ENCODE results near the gene RTN4IP1. TPM values are rescaled to one million over a fixed set of nuclear protein-coding genes. Genes with fewer than 3 reads are reported as not detected.
A peak's percentile ranks its signal among the peaks of the same experiment; 100 is the strongest.

The RTN4IP1 gene
- total and polyA plus RNA-seq, 2 of the 13 experiments (the other 11 are each of a cell fraction or from before 2014, with no cell fraction given): 5.5 to 17.2 TPM

DNA sequence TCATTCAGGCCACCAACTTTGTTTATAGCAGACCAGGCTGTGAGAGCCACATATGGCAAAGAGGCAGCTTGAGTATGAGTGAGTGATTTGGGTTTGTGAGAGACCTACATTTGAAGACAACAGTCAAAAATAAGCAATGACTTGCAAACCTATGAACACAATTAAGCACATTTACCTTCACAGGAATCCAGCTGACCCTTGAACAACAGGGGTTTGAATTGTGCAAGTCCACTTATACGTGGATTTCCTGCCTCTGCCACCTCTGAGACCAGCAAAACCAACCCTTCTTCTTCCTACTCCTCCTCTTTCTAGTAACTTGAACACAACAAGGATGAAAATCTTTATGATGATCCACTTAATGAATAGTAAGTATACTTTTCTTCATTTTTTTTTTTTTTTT, 10.1 kb downstream of the RTN4IP1 start:
- POLR2A ChIA-PET: interaction anchor here (1.1 kb wide), 1 partner anchor 10 kb away, joined by 4 read pairs; the partner anchor contains the start of genes QRSL1 and RTN4IP1
- CTCF ChIA-PET (ENCODE audit: low intra/inter-chr PET ratio, low total read pairs): no interaction called here
- H2AFZ ChIP-seq (ENCODE audit: low read length): peak overlapping the region; percentile 44
- peaks cover 59% of the 10 kb centered on the region for H3K4me1 ChIP-seq (ENCODE audit: insufficient read depth, low read length)
- 5% methylated on average over 1 of the region's 1 CpG for WGBS (ENCODE audit: low lambda C conversion rate)
- peaks cover 11% of the 10 kb centered on the region for H3K9me3 ChIP-seq (ENCODE audit: low read length)
- no TSS peak for BruUV-seq (replicated peaks)
- intact Hi-C loops (cut with micrococcal nuclease; ENCODE audit: unreplicated experiment): no loop called here
- H3K27ac ChIP-seq (ENCODE audit: extremely low read length, insufficient read depth, low read length): peak overlapping the region; percentile 63
- no peaks in the 10 kb centered on the region for H3K36me3 ChIP-seq (replicated peaks in 1 of 2; ENCODE audit: control insufficient read depth in 1 of 2, insufficient read depth in 2 of 2, low read length in 2 of 2)
- H4K20me1 ChIP-seq (ENCODE audit: insufficient read depth, low read length): no peaks in the 10 kb centered on the region
- peak; percentile 75 for ATAC-seq
- peak overlapping the region; percentile 55 for H3K4me2 ChIP-seq (ENCODE audit: low read depth, low read length)
- H3K27me3 ChIP-seq (ENCODE audit: control insufficient read depth in 1 of 2, insufficient read depth in 2 of 2, low read length in 2 of 2): no peaks in the 10 kb centered on the region
- no peak overlapping the region for H3K9ac ChIP-seq (ENCODE audit: insufficient read depth, low read depth, low read length)
- H3K79me2 ChIP-seq (ENCODE audit: insufficient read depth, low read length): no peaks in the 10 kb centered on the region
- no peak overlapping the region for H3K4me3 ChIP-seq (replicated peaks in 1 of 3; ENCODE audit: insufficient read depth in 1 of 3, low read depth in 2 of 3, low read length in 3 of 3)
- in situ Hi-C loops (cut with HindIII; ENCODE audit: extremely low pct_ligation_motif_present, low pct_unique_long_range_greater_than_20kb): no loop called here
- DNase-seq (ENCODE audit: low spot score): peak; percentile 77
- peak; percentile 4 for FAIRE-seq
- no peak for TF ChIP-seq HIC2 (CRISPR knock-in tag; IDR thresholded peaks at IDR 0.05; ENCODE audit: low read depth)
- TF ChIP-seq HOMEZ (CRISPR knock-in tag; IDR thresholded peaks at IDR 0.05; ENCODE audit: low read depth): peak; percentile 38; the same call in 1 of the 2 replicates
- peak; percentile 26; the same call in 1 of the 2 replicates for TF ChIP-seq ISL2 (CRISPR knock-in tag; IDR thresholded peaks at IDR 0.05)
- no peak for TF ChIP-seq HOXA7 (CRISPR knock-in tag; IDR thresholded peaks at IDR 0.05)
- TF ChIP-seq, protein P1, sequence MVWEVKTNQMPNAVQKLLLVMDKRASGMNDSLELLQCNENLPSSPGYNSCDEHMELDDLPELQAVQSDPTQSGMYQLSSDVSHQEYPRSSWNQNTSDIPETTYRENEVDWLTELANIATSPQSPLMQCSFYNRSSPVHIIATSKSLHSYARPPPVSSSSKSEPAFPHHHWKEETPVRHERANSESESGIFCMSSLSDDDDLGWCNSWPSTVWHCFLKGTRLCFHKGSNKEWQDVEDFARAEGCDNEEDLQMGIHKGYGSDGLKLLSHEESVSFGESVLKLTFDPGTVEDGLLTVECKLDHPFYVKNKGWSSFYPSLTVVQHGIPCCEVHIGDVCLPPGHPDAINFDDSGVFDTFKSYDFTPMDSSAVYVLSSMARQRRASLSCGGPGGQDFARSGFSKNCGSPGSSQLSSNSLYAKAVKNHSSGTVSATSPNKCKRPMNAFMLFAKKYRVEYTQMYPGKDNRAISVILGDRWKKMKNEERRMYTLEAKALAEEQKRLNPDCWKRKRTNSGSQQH (CRISPR knock-in tag; IDR thresholded peaks at IDR 0.05; ENCODE audit: low read depth): no peak
- TF ChIP-seq, protein P2, sequence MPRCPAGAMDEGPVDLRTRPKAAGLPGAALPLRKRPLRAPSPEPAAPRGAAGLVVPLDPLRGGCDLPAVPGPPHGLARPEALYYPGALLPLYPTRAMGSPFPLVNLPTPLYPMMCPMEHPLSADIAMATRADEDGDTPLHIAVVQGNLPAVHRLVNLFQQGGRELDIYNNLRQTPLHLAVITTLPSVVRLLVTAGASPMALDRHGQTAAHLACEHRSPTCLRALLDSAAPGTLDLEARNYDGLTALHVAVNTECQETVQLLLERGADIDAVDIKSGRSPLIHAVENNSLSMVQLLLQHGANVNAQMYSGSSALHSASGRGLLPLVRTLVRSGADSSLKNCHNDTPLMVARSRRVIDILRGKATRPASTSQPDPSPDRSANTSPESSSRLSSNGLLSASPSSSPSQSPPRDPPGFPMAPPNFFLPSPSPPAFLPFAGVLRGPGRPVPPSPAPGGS (CRISPR knock-in tag; IDR thresholded peaks at IDR 0.05): no peak
- TF ChIP-seq SOX5 (CRISPR knock-in tag; IDR thresholded peaks at IDR 0.05; ENCODE audit: borderline replicate concordance): no peak
- TF ChIP-seq DDIT3 (CRISPR knock-in tag; IDR thresholded peaks at IDR 0.05): no peak
- TF ChIP-seq, protein P3, sequence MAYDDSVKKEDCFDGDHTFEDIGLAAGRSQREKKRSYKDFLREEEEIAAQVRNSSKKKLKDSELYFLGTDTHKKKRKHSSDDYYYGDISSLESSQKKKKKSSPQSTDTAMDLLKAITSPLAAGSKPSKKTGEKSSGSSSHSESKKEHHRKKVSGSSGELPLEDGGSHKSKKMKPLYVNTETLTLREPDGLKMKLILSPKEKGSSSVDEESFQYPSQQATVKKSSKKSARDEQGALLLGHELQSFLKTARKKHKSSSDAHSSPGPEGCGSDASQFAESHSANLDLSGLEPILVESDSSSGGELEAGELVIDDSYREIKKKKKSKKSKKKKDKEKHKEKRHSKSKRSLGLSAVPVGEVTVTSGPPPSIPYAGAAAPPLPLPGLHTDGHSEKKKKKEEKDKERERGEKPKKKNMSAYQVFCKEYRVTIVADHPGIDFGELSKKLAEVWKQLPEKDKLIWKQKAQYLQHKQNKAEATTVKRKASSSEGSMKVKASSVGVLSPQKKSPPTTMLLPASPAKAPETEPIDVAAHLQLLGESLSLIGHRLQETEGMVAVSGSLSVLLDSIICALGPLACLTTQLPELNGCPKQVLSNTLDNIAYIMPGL (CRISPR knock-in tag; IDR thresholded peaks at IDR 0.05; ENCODE audit: borderline replicate concordance in 1 of 2, low read depth in 1 of 2): no peak
- TF ChIP-seq FOXP1 (IDR thresholded peaks at IDR 0.05): no peak
- TF ChIP-seq FOXP1 (CRISPR knock-in tag; IDR thresholded peaks at IDR 0.05): peak; percentile 36; the same call in 1 of the 2 replicates
- no peak for TF ChIP-seq DNMT3B (CRISPR knock-in tag; conservative IDR thresholded peaks at IDR 0.05)
- TF ChIP-seq BORCS8-MEF2B (CRISPR knock-in tag; IDR thresholded peaks at IDR 0.05): no peak
- TF ChIP-seq ZNF780A (CRISPR knock-in tag; IDR thresholded peaks at IDR 0.05): no peak
- no peak for TF ChIP-seq PRMT3 (CRISPR knock-in tag; IDR thresholded peaks at IDR 0.05; ENCODE audit: borderline replicate concordance, low read depth)
- peak; percentile 20; the same call in 1 of the 2 replicates for TF ChIP-seq CREM (IDR thresholded peaks at IDR 0.05)
- no peak for TF ChIP-seq CREM (CRISPR knock-in tag; IDR thresholded peaks at IDR 0.05)
- no peak for TF ChIP-seq NR1H2 (CRISPR knock-in tag; IDR thresholded peaks at IDR 0.05; ENCODE audit: borderline replicate concordance, low read depth)

Data from HepG2 (cell line).